Thymus (tissue), 11 donors: ENCODE data around the gene TUBB4A. TPM values are rescaled to one million over a fixed set of nuclear protein-coding genes. Genes with fewer than 3 reads are reported as not detected.
A peak's percentile ranks its signal among the peaks of the same experiment; 100 is the strongest.

Source experiments
- DNase-seq, 9 donors: peaks; one replicate each; pipeline ENCODE4 v3.0.0-alpha.2; 2013; ENCODE audit warnings: low spot score in 9 of 9, low read depth in 6 of 9, missing footprints in 1 of 9
- H3K27ac ChIP-seq, 2 donors: one replicate each; pipeline ENCODE4 v1.5.1; 2013; ENCODE audit warnings: control low read depth in 1 of 2, low read depth in 1 of 2, low read length in 1 of 2, mild to moderate bottlenecking in 1 of 2, moderate library complexity in 1 of 2
- H3K27me3 ChIP-seq, 2 donors: one replicate each; pipeline ENCODE4 v1.5.1; 2013; ENCODE audit warnings: low read length in 1 of 2; ENCODE audit not compliant: control insufficient read depth in 2 of 2, insufficient read depth in 1 of 2
- H3K36me3 ChIP-seq, 2 donors: one replicate each; pipeline ENCODE4 v1.5.1; 2013; ENCODE audit warnings: low read length in 1 of 2, mild to moderate bottlenecking in 1 of 2, moderate library complexity in 1 of 2; ENCODE audit not compliant: control insufficient read depth in 2 of 2, insufficient read depth in 2 of 2
- H3K4me1 ChIP-seq, 2 donors: one replicate each; pipeline ENCODE4 v1.5.1; 2013; ENCODE audit warnings: low read length in 2 of 2; ENCODE audit not compliant: control insufficient read depth in 2 of 2, insufficient read depth in 2 of 2
- H3K4me3 ChIP-seq, 2 donors: one replicate each; pipeline ENCODE4 v1.5.1; 2013; ENCODE audit warnings: low read length in 2 of 2, control low read depth in 1 of 2, mild to moderate bottlenecking in 1 of 2
- H3K9me3 ChIP-seq, 2 donors: one replicate each; pipeline ENCODE4 v1.5.1; 2013; ENCODE audit warnings: low read length in 1 of 2, mild to moderate bottlenecking in 1 of 2; ENCODE audit not compliant: control insufficient read depth in 2 of 2, insufficient read depth in 1 of 2
- WGBS: extraction: QIAGEN DNeasy Blood & Tissue Kit; methylation state at CpG from one replicate; pipeline ENCODE4 v1.1.7; 2013; 5-methylcytosine and 5-hydroxymethylcytosine counted together
- polyA plus RNA-seq: library from polyadenylated mRNA; stranded (reverse); fragments of 200-250 nt; gene quantifications from one replicate; pipeline ENCODE4 v1.2.3, GENCODE V29; 2013
- total RNA-seq: library from RNA; stranded (reverse); fragments of 120-200 nt; gene quantifications from one replicate; pipeline ENCODE4 v1.2.4, GENCODE V29; 2013
- donor health status: healthy.

Gene TUBB4A
- total and polyA plus RNA-seq, 2 donors = 0.24 to 1.1 TPM

- Histone ChIP-seq H3K4me1 (no peaks in the 10 kb centered on the region), H3K27me3 (no peaks in the 10 kb centered on the region), H3K9me3 (peaks cover 0 to 4% of the 10 kb centered on the region in 2 donors), H3K36me3 (no peaks in the 10 kb centered on the region), H3K4me3 (no peak overlapping the region), H3K27ac (peak overlapping the region in 1 of 2 donors; percentile 52)
- WGBS = 74% methylated on average over 15 of the region's 15 CpGs
- DNase-seq = no peak
Measured at GRCh38 chr19:6489278-6490061, 12.6 kb downstream of the TUBB4A start.

GRCh38 chr19:6484831-6485230 lies 17.3 kb downstream of the TUBB4A start:
- no peaks in the 10 kb centered on the region for H3K9me3 ChIP-seq
- no peak for DNase-seq
- H3K4me3 ChIP-seq = no peak overlapping the region
- WGBS = 99% methylated on average over 7 of the region's 7 CpGs
- no peaks in the 10 kb centered on the region for H3K27me3 ChIP-seq
- peaks cover 3 to 26% of the 10 kb centered on the region in 2 donors for H3K4me1 ChIP-seq
- H3K36me3 ChIP-seq = no peaks in the 10 kb centered on the region
- H3K27ac ChIP-seq = no peak overlapping the region

GRCh38 chr19:6484230-6484629 lies 17.9 kb downstream of the TUBB4A start:
- Histone ChIP-seq H3K4me1 (peaks cover 3 to 32% of the 10 kb centered on the region in 2 donors), H3K27ac (no peak overlapping the region)
- 94% methylated on average over 8 of the region's 8 CpGs for WGBS

GRCh38 chr19:6483235-6483634 lies 18.9 kb downstream of the TUBB4A start:
- Histone ChIP-seq H3K36me3 (peaks cover 0 to 9% of the 10 kb centered on the region in 2 donors), H3K4me3 (no peak overlapping the region), H3K9me3 (no peaks in the 10 kb centered on the region), H3K27me3 (no peaks in the 10 kb centered on the region), H3K27ac (no peak overlapping the region), H3K4me1 (peaks cover 3 to 39% of the 10 kb centered on the region in 2 donors)
- WGBS = 94% methylated on average over 3 of the region's 3 CpGs
- DNase-seq = no peak

More at GRCh38 chr19:6484230-6484629, 17.9 kb downstream of the TUBB4A start:
- Histone ChIP-seq H3K9me3 (no peaks in the 10 kb centered on the region), H3K36me3 (no peaks in the 10 kb centered on the region), H3K27me3 (no peaks in the 10 kb centered on the region), H3K4me3 (no peak overlapping the region)
- no peak for DNase-seq

- H3K27me3 ChIP-seq = no peaks in the 10 kb centered on the region
- peaks cover 0 to 14% of the 10 kb centered on the region in 2 donors for H3K36me3 ChIP-seq
- H3K4me1 ChIP-seq = peaks cover 3 to 39% of the 10 kb centered on the region in 2 donors
- H3K9me3 ChIP-seq = no peaks in the 10 kb centered on the region
- peak overlapping the region; percentile 69 to 74 for H3K27ac ChIP-seq
- no peak overlapping the region for H3K4me3 ChIP-seq
- DNase-seq = no peak
- WGBS = 98% methylated on average over 8 of the region's 8 CpGs
Measured at GRCh38 chr19:6482343-6482686, 19.8 kb downstream of the TUBB4A start.

- peak in 7 of 9 donors; percentile 43 to 85 (median 61) for DNase-seq
- Histone ChIP-seq H3K27me3 (no peaks in the 10 kb centered on the region), H3K4me1 (peaks cover 3 to 39% of the 10 kb centered on the region in 2 donors), H3K4me3 (peak within 1 kb of the TSS; percentile 60 to 69), H3K36me3 (peaks cover 6 to 18% of the 10 kb centered on the region in 2 donors), H3K27ac (peak within 1 kb of the TSS; percentile 69 to 75), H3K9me3 (peaks cover 0 to 2% of the 10 kb centered on the region in 2 donors)
- 22% methylated on average over 24 of the region's 24 CpGs for WGBS
Measured at GRCh38 chr19:6481541-6482342, 20.4 kb downstream of the TUBB4A start, which contains the start of gene DENND1C. Gene DENND1C (minus strand): TSS chr19:6481787. CDS start chr19:6481695, 92 bp downstream.

GRCh38 chr19:6480848-6481415 lies 21.2 kb downstream of the TUBB4A start:
- H3K4me3 ChIP-seq = peak overlapping the region; percentile 60 to 69
- H3K4me1 ChIP-seq = peaks cover 3 to 39% of the 10 kb centered on the region in 2 donors
- peaks cover 14 to 26% of the 10 kb centered on the region in 2 donors for H3K36me3 ChIP-seq
- 39% methylated on average over 10 of the region's 10 CpGs for WGBS
- peaks cover 0 to 2% of the 10 kb centered on the region in 2 donors for H3K27me3 ChIP-seq
- peaks cover 0 to 6% of the 10 kb centered on the region in 2 donors for H3K9me3 ChIP-seq
- H3K27ac ChIP-seq = peak overlapping the region; percentile 69 to 75
- peak in 2 of 9 donors; percentile 29 to 50 for DNase-seq

- WGBS = 94% methylated on average over 7 of the region's 7 CpGs
- H3K9me3 ChIP-seq = peaks cover 0 to 6% of the 10 kb centered on the region in 2 donors
- peaks cover 0 to 2% of the 10 kb centered on the region in 2 donors for H3K27me3 ChIP-seq
- no peak for DNase-seq
- no peak overlapping the region for H3K4me3 ChIP-seq
- H3K4me1 ChIP-seq = peaks cover 3 to 39% of the 10 kb centered on the region in 2 donors
- no peak overlapping the region for H3K27ac ChIP-seq
- H3K36me3 ChIP-seq = peaks cover 24 to 36% of the 10 kb centered on the region in 2 donors
Measured at GRCh38 chr19:6479836-6480398, 22.2 kb downstream of the TUBB4A start.
